Measurements from ENCODE around the gene VAC14.
"Not testable (repeated sequence)": the region's sequence is repeated elsewhere in the genome, so short reads cannot be mapped to it uniquely, and the experiment has no call there.

The VAC14 gene

DNA sequence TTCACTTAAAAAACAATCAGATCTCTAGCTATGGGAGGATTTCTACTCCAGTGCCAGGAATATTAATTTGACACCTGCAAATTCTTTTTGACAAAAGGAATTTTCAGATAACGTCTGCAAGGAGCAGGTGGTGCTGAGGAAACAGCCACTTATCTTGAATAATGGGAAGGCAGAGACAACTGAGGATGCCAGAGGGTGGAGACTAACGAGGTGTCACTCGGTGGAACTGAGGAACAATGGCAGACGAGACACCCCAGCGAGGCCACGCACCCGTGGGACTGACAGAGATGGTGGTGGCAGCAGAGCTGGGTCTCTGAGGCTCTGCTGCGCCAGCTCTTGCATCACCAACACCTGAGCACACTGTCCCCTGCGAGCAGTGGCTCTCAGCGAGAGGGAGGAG, 42.2 kb downstream of the VAC14 start:
- DNase-seq: no peak

DNA sequence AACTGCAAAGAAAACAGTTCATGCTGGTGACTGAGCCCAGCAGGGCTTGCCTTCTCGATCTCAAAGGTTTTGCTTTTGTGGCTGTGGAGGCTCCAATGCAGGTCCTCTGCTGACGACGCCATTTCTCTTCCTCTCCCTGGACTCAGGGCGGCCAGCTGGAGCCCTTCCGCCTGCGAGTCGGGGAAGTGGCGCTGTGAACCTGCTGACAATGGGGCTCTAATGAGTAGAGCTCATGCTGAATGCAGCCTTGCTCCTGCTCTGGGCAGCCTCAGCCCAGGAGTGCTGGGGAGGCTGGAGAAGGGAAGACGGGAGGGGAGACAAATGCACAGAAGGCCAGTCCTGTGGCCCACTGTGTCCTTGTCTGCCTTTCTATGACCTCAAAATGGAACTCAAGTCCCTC, 43.8 kb downstream of the VAC14 start:
- no peak for DNase-seq

DNA sequence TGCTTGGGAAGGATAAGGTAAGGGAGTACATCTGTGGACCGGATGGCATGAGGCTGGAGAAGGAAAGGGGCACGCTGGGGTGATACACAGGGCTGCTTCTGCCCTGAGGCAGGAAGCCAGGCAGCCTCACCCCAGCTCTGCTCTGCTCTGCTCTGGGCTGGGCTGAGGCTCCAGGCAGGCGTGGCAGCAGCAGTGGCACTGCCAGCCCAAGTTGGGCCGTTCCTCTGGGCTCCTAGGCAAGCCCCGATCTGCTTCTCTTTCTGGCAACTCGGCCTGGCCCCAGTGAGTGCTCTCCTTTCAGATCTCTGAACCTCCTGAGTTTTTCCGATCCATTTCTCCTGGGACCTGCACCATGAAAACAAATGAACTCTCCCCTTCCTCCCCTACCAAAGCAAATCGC, 44.9 kb downstream of the VAC14 start:
- DNase-seq: no peak

DNA sequence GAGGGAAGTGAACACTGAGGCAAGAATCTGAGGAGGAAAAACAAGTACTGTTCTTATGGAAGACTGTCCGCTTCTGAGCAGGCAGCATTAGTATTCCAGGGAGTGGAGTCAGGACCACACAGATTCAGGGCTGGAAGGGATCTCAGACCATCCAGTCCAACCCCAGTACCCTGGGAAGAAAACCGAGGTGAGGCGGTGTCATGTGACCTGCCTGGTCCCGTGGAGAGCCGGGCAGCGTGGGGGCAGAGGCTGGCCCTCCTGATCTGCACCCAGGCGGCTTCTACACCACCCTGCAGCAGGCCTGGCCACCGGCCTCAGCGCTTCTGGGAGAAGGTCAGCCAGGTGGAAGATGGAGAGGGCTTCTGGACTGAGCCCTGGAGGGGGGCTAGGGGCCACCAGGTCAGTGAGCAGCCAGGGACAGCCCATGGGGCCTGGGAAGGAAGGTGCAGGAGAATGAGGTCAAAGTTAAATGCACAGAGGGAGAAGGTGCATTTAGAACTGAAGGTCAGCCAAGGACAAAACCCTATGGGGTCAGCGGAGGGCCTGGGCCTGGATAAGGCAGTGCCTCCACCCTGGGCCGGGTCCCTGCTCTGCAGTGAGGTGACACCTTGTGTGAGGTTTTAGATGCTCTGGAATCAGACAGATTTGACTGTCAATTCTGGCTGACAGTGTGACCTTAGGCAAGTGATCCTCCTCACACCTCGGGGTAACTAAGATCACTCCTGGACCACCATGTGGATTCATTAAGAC, 45.9 kb downstream of the VAC14 start:
- no peak for DNase-seq

DNA sequence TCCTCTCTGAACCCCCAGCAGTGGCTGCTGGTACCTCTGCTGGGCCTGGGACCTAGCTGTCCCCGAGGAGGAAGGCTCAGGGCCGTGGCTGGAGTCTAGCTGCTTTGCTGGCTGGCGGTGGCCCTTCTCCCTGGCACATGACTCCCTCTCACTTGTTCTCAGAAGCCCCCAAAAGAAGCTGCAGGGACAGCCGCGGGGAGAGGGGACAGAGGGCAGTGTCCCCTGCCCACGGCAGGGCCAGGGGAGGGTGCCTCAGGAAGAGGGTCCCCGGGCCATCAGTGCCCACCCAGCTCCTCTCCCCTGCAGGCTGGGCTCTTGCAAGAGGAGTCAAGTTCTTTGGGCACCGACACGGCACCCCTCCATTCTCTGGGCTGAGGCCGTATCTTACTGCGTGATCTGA, 46.6 kb downstream of the VAC14 start:
- no peak for DNase-seq

DNA sequence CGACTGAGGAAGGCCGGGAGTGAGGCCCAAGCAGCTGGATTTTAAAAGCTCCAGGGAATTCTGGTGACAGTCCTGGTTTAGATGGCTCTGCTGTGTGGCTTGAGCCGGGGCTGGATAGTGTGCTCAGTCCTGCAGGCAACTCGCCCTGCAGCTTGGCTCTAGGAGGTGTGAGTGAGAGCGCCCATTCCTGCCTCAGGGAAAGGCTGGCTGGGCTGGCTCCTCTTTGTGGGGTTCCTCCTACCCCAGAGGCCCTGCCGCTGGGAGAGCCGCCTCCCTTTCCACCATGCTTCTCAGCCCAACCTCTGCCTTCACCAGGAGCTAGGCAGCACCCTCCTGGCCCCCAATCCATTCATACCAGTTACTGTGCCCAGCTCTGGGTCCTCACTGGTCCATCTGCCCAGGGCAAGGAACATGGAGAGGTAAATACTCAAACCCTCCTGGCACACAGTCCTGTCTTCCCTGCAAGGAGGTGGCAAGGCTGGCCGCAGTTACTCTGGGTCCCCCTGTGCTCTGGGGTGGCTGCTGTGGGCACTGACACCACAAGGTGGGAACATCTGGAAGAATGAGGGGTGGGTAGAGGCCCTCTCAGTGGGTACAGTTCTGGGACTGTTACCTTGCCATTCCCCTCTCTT, 47.1 kb downstream of the VAC14 start:
- no peak for DNase-seq

DNA sequence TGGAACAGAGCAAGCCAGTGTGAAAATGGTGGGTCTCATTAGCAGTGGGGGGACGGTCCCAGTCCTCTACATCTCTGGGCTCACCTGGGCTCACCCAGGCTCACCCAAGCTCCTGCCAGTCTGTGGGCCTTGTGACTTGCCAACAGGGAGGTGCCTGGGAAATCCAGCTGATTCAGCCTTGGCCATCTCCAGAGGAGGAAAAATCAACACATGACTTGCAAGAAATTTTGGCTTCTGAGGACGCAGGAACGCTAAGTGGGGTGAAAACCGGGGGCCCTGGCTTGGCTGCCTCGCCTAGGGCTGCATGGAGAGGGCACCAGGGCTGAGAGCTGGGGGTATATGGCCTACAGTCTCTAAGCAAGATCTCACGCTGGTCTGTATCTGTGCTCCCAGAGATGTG, 47.7 kb downstream of the VAC14 start:
- no peak for DNase-seq

DNA sequence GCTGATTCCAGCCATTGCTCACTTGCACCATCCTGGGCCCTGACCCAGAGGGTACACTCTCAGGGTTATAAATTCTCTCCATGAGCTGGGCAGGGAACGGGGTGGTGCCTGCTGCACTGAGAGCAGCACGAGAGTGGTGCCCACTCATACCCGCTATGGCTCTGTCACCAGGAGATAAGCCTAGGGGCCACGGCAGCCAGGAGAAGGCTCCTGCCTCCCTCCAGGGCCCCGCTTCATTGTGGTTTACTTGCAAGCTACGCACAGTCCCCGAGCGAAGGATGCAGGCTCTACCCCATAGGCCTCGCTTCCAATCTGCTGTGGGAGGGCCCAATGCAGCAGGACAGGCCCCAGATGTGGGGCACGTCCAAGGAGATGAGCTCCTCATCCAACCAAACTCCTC, 48.5 kb downstream of the VAC14 start:
- DNase-seq: no peak

DNA sequence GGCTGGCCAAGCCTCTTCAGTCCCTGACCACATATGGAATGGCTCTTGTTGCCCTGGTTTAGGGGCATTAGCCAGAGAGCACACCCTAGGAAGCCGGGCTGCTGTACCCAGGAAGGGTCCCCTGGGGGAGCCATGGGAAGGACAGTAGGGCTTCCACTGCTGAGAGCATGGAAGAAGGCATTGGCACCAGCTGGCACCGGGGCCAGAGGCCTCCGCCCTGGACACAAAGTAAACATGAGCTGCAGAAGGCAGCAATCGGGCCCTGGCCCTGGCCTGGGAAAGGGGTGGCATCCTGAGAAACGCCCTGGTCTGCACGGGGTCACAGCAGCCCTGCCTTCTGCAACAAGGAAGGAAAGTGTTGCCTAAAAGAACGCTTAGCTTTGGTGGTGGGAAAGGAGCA, 49.4 kb downstream of the VAC14 start:
- no peak for DNase-seq

DNA sequence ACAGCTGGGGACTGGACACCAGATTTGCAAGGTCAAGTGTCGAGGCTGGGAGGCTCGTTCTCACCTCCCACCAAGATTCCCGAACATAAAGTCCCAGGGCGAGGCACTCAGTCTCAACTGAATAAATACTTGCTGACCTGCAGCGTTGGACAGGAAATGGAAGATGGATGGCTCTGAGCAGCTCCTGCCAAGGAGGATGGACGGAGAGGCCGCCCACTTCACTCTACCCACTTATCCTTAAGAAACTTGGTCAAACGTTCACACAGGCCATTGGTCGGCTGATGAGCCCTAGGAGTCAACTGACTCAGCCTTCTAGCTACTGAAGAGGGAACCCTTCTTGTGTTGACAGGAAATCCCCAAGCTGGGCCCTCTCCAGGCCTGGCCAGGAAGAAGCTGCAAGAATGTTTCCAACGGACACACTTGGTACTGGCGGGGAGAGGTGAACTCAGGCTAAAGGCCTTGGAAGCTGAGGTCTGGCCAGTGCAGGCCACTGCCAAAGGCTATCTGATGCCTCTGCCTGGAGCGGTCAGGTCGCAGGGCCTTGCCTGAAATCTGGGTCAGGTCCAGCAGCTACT, 50.0 kb downstream of the VAC14 start:
- DNase-seq: peak; percentile 85

DNA sequence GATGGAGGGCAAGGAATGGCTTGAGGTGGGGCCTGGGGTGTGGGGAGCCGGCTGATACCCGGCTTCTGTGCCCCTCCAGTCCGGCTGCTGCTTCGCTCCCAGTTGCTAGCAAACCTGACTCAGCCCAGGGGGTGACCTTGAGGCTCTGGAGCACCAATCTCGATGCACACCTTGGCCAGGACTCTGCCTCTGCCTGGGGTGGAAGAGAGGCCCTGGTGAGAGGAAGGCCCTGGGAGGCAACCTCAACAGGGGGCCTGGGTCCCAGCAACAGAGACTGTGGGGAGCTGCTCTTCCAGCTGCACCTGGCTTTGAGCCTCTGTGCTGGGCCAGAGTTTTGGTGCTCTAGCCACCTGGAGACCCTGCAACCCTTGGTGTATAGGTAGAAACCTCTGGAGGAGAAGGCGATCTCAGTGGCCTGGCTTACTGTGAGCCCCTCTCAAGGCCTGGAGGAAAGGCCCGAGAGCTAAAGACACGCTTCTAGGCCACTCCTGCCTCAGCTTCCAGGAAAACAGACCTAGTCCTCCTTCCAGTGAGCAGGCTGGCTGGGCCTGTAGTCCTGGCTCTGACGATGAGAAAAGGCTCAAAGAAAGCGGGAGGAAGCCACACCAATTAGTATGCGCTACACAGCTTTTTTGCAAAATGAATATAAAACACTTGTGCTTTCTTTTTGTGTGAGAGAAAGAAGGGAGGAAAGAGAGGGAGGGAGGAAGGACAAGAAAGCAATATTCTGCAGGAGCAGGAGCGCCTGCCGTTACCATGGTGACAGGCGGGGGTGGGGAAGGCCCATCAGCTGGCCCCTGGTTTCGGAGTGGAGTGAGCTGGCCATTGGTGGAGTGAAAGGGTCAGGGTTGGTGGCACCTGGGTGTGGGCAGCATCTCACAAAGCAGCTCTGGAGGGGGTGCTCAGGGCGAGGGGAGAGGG, 51.0 kb downstream of the VAC14 start:
- DNase-seq: no peak

DNA sequence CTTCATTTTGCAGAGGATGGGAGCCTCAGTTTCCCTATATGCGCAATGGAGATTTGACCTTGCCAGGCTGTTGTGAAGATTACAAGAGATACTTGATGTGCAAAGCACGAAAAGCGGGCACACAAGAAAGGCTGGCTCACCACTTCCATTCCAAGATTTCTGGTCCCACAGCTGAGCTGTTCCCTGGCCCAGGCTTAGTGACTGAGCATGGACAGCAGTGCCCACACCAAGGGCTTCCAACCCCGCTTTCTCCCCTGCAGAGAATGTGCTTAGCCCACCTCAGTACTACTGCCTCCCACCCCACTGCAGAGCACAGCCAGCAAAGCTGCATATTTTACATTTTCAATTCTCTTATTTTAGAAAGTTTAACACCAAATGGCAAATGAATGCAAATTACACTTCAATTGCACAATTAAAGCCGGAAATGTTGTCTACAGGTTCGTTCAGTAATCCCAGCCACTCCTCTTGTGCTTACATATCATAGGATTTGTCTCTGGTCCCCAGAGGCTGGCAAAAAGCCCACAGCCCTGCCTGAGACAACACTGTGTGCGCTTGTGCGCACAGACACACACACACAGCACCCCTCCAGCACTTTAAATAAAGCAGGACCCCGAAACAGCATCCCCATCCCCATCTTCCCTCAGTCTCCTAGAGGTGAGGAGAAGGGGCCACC, 51.8 kb downstream of the VAC14 start:
- DNase-seq: no peak

DNA sequence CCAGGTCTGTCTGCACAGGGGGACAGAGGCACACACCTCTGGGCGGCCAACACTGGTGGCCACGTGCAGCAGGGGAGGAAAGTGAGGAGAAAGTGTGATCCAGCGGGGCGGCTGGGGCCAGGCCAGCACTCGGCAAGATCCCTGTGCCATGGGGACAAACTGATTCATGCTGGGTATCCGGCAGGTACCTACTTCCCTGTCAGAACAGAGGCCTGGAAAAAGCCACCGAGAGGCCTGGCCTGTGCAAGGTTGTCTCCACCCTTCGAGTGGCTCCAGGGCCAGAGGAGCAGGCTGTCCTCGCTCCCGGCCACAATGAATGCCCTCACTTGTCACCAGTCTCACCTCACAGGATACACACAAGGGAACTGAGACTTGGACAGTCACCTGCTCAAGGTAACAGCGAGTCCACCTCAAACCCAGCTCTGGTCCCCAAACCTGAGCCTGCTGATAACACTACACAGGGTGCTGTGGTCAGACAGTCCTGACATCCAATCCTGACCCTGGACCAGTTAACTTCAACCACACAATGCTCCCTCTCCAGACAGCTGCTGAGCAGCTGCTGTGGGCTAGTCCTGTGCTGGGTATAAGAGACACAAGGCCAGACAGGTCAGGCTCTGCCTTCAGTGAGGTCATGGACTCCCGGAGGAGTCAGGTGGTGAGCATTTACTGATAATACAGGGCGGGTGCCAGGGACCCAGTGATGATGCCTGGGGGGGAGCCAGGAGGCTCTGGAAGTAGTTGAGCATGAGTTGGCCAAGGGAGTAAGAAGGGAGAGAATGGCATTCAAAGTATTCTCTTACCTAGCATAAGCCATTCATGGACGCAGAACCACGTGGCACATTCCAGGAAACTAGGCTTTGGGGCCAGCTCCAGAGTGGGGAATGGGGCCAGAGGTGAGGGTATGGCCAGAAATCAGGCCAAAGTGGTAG, 53.0 kb downstream of the VAC14 start:
- DNase-seq: peak; percentile 22

DNA sequence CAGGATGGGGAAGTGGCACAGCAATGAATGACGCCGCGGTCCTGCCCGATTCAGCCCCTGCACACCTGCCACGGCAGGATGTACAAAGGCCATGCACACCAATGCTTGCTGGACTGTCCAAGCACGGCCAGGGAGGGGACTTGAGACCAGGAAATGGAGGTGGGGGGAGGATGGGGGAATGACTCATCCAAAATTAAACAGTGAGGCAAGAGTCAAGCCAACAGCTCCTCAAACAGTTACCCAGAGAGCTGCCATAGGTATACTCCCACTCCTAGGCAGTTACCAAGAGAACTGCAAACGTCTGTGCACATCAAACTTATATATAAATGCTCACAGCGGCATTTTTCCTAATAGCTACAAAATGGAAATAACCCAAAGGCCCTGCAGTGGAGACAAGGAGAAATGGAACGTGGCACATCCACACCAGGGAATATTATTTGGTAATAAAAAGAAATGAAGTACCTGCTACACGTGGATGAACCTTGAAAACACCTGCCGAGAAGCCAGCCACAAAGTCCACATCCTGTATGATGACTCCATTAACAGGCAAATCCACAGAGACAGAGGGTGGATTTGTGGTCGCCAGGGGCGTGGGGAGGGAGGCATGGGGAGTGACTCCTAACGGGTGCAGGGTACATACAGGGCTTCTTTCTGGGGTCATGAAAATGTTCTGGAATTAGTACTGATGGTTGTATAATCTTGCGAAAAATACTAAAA, 54.1 kb downstream of the VAC14 start:
- peak; percentile 74 for DNase-seq

DNA sequence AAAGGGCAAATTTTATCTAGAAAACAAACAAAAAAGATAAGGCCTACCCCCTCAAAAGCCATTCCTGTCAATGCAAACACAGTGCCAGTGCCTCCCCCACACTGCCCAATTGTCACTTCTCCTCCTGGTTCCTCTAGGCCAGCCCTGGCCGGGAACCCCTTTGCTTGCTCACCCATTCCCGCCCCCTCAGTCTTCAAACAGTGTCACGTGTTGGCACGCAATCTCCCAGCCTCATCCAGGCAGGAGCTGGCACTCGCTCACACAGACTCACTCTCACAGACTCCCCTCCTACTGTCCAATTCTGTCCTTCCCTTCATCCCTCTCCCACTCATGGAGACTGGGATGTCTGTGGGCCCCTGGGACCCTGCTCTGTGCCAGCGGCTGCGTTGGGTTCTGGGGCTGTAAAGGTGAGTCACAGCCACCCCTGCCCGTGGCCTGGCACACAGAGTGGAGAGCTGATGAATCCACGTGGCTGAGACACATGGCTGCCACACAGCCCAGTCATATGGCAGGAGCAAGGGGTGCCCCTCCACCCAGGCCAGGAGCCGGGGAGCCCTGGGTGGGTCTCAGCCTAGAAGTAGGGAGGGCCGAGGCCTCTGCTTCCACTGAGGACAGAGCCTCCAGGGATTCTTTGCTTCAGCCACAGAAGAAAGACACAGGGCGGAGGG, 54.8 kb downstream of the VAC14 start:
- DNase-seq: peak; percentile 27

DNA sequence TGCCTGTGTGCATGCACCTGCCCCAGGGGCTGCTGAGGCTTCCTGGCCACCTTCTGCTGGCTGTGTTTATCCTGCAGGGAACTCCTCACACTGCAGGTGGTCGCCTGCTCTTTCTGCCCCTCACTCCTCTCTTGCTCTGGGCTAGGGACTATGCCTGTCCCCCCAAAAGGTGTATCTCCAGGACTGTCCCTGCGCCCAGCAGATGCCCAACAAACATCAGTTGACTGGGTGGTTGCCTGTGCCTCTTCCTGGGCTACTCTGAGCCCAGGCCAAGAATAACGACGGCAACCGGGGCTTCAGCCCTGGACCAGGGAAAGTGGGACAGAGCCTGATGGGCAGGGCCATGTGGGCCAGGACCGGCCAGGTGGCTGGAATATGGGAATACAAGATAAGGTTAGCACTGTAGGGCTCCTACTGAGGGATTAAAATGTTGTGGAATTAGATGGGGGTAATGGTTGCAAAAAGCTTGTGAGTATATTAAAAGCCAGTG, 55.4 kb downstream of the VAC14 start:
- no peak for DNase-seq

DNA sequence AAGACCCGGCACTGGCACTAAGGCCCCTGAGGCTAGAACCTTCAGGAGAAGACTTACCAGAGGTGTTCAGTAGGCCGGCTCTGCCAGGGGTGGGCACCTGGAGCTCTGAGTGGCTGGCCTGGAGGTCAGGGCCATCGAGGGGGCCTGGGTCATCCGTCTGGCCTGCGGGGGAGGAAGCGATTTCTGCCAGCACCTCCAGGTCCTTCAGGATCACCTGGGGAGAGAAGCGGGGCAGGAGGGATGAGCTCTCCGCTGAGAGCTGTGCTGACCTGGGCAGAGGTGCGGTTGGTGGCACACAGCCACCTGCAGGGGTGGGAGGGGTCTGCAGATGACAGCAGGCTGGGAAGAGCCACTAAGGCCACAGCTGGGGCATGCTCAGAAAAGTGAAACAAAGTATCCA, 56.6 kb downstream of the VAC14 start:
- no peak for DNase-seq

DNA sequence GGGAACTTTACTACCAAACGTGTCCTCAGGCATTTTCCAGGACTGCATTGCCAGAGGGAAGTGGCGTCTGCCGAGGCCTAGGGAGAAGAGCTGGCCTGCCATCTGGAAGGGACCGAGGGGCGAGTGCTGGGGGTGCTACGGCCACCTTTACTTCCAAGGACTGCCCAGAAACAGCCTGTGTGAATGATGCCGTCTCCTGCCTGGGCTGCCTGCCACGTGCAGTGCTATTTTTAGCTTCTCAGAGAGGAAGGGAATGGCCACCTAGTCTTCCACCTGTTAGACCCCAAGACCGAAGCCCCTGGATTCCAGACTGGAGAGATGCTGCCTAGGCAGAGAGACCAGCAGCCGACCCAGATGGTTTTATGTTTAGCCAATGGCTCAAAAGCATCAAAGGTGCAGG, 57.2 kb downstream of the VAC14 start:
- DNase-seq: no peak

DNA sequence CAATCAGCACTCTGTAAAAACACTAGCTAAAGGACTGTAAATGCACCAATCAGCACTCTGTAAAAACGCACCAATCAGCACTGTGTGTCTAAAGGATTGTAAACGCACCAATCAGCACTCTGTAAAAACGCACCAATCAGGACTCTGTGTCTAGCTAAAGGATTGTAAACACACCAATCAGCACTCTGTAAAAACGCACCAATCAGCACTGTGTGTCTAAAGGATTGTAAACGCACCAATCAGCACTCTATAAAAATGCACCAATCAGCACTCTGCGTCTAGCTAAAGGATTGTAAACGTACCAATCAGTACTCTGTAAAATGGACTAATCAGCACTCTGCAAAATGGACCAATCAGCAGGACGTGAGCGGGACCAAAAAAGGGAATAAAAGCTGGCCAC, 58.0 kb downstream of the VAC14 start:
- DNase-seq: not testable (repeated sequence)

DNA sequence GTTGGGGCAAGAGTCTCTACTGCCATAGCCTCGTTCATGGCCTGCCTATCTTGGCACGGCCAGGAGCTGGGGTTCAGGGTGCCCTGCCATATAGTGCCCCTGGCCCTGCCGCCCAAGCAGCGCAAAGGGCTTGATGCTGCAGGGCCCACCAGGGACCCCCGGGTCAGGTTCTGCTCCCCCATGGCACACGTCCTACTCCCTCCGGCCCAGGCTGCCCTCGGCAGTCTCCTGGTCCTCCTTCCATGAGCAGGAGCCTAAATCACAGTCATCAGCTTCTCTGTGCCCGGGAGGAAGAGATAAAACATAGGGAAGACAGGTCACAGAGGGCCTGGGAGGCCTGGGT, 59.2 kb downstream of the VAC14 start:
- no peak for DNase-seq

All from fibroblast of upper back skin (primary cell).